Measurements from ENCODE around the gene THSD7A.

DNA sequence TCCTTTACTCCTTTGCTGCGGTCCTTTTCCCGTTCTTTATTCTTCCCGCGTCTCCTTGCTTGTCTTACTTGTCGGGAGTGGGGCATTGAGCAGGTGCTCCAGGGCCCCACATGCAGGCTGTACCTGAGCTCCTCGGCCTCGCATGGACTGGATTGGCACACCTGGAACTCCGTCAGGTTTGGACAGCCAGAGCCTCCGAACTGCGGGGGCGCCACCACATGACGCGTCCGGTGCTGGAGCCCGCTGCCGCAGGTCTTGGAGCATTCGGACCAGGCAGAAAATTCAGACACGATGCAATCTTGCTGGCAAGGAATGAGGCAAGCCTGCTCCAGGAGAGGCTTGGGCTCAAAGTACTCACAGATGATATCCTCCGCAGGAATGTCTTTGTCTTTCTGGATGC, 195.7 kb downstream of the THSD7A start:
- TF ChIP-seq CTCF (conservative IDR thresholded peaks at IDR 0.05; ENCODE audit: low read depth, low read length) (no peak), RFX5 (IDR thresholded peaks at IDR 0.05; ENCODE audit: low read depth, low read length) (no peak), POLR2A (IDR thresholded peaks at IDR 0.05; ENCODE audit: low read depth, low read length) (no peak), NFE2L2 (IDR thresholded peaks at IDR 0.05; ENCODE audit: low read depth, low read length) (no peak), MXI1 (IDR thresholded peaks at IDR 0.05; ENCODE audit: borderline replicate concordance, low read depth, low read length) (no peak)

Measured in IMR-90 (cell line).